KG1 (cell line): ENCODE measurements around the gene CTNND2.

Experiments used
- DNase-seq: peaks from one replicate; lab custom pipeline; 2025; lab: John Stamatoyannopoulos, UW

The CTNND2 gene

GRCh38 chr5:10985721-10986110 lies 918.5 kb downstream of the CTNND2 start:
- DNase-seq: no peak

- DNase-seq: no peak
These were observed 919.0 kb downstream of the CTNND2 start for GRCh38 chr5:10985091-10985720.

GRCh38 chr5:10984021-10984715 lies 920.1 kb downstream of the CTNND2 start:
- DNase-seq: no peak

GRCh38 chr5:10982626-10983025 lies 921.6 kb downstream of the CTNND2 start:
- DNase-seq: no peak

GRCh38 chr5:10981932-10982331 lies 922.3 kb downstream of the CTNND2 start:
- DNase-seq: no peak

- no peak for DNase-seq
These were observed 927.2 kb downstream of the CTNND2 start for GRCh38 chr5:10977011-10977410.

GRCh38 chr5:10975945-10976344 lies 928.3 kb downstream of the CTNND2 start:
- no peak for DNase-seq

- DNase-seq: no peak
These were observed 929.4 kb downstream of the CTNND2 start for GRCh38 chr5:10974850-10975249.

GRCh38 chr5:10973316-10973715 lies 930.9 kb downstream of the CTNND2 start:
- DNase-seq: no peak

GRCh38 chr5:10969684-10970180 lies 934.5 kb downstream of the CTNND2 start:
- no peak for DNase-seq

- no peak for DNase-seq
These were observed 939.4 kb downstream of the CTNND2 start for GRCh38 chr5:10964806-10965205.

GRCh38 chr5:10958728-10959127 lies 945.5 kb downstream of the CTNND2 start:
- no peak for DNase-seq

GRCh38 chr5:10949856-10950630 lies 954.2 kb downstream of the CTNND2 start:
- no peak for DNase-seq

GRCh38 chr5:10946050-10946449 lies 958.2 kb downstream of the CTNND2 start:
- DNase-seq: no peak

GRCh38 chr5:10941900-10942299 lies 962.3 kb downstream of the CTNND2 start:
- DNase-seq: no peak

GRCh38 chr5:10936081-10936855 lies 968.0 kb downstream of the CTNND2 start:
- no peak for DNase-seq

GRCh38 chr5:10935536-10935935 lies 968.7 kb downstream of the CTNND2 start:
- DNase-seq: no peak

- no peak for DNase-seq
These were observed 969.4 kb downstream of the CTNND2 start for GRCh38 chr5:10934783-10935355.

GRCh38 chr5:10933121-10933520 lies 971.1 kb downstream of the CTNND2 start:
- DNase-seq: no peak

GRCh38 chr5:10932426-10932825 lies 971.8 kb downstream of the CTNND2 start:
- no peak for DNase-seq

- no peak for DNase-seq
These were observed 976.6 kb downstream of the CTNND2 start for GRCh38 chr5:10927608-10928007.

GRCh38 chr5:10923310-10923709 lies 980.9 kb downstream of the CTNND2 start:
- DNase-seq: no peak
